ENCODE data around the gene TGFB1.
"Not testable (repeated sequence)": the region's sequence is repeated elsewhere in the genome, so short reads cannot be mapped to it uniquely, and the experiment has no call there.

TGFB1 gene

GRCh38 chr19:41352279-41352608 lies 1.5 kb downstream of the TGFB1 start:
- Histone ChIP-seq H3K4me1 (ENCODE audit: control insufficient read depth, insufficient read depth, low read length) (peaks cover 5% of the 10 kb centered on the region), H3K9ac (ENCODE audit: low read length) (peak overlapping the region; percentile 22), H3K27ac (ENCODE audit: low read depth, low read length) (no peak overlapping the region), H3K27me3 (ENCODE audit: control insufficient read depth, insufficient read depth, low read length) (peaks cover 4% of the 10 kb centered on the region), H3K4me3 (ENCODE audit: low read length) (peak overlapping the region; percentile 97), H3K36me3 (ENCODE audit: control insufficient read depth, insufficient read depth, low read length) (peaks cover 5% of the 10 kb centered on the region)

GRCh38 chr19:41351339-41352245 lies 2.1 kb downstream of the TGFB1 start:
- peaks cover 4% of the 10 kb centered on the region for H3K27me3 ChIP-seq (ENCODE audit: control insufficient read depth, insufficient read depth, low read length)
- peaks cover 5% of the 10 kb centered on the region for H3K4me1 ChIP-seq (ENCODE audit: control insufficient read depth, insufficient read depth, low read length)

GRCh38 chr19:41350735-41351338 lies 2.9 kb downstream of the TGFB1 start:
- H3K4me1 ChIP-seq (ENCODE audit: control insufficient read depth, insufficient read depth, low read length): peaks cover 5% of the 10 kb centered on the region
- peak overlapping the region; percentile 32 for H3K27ac ChIP-seq (ENCODE audit: low read depth, low read length)
- H3K36me3 ChIP-seq (ENCODE audit: control insufficient read depth, insufficient read depth, low read length): peaks cover 6% of the 10 kb centered on the region
- H3K9ac ChIP-seq (ENCODE audit: low read length): peak overlapping the region; percentile 29
- H3K27me3 ChIP-seq (ENCODE audit: control insufficient read depth, insufficient read depth, low read length): peaks cover 4% of the 10 kb centered on the region
- H3K4me3 ChIP-seq (ENCODE audit: low read length): peak overlapping the region; percentile 97

More at GRCh38 chr19:41351339-41352245, 2.1 kb downstream of the TGFB1 start:
- Histone ChIP-seq H3K27ac (ENCODE audit: low read depth, low read length) (peak overlapping the region; percentile 32), H3K9ac (ENCODE audit: low read length) (no peak overlapping the region), H3K36me3 (ENCODE audit: control insufficient read depth, insufficient read depth, low read length) (peaks cover 5% of the 10 kb centered on the region), H3K4me3 (ENCODE audit: low read length) (peak overlapping the region; percentile 97)

GRCh38 chr19:41346916-41347315 lies 6.8 kb downstream of the TGFB1 start:
- H3K36me3 ChIP-seq (ENCODE audit: control insufficient read depth, insufficient read depth, low read length): peaks cover 15% of the 10 kb centered on the region
- H3K27me3 ChIP-seq (ENCODE audit: control insufficient read depth, insufficient read depth, low read length); H3K4me1 ChIP-seq (ENCODE audit: control insufficient read depth, insufficient read depth, low read length); H3K9ac ChIP-seq (ENCODE audit: low read length); H3K27ac ChIP-seq (ENCODE audit: low read depth, low read length); H3K4me3 ChIP-seq (ENCODE audit: low read length): not testable (repeated sequence)

- Histone ChIP-seq H3K4me1 (ENCODE audit: control insufficient read depth, insufficient read depth, low read length) (no peaks in the 10 kb centered on the region), H3K4me3 (ENCODE audit: low read length) (no peak overlapping the region), H3K9ac (ENCODE audit: low read length) (no peak overlapping the region), H3K36me3 (ENCODE audit: control insufficient read depth, insufficient read depth, low read length) (peaks cover 20% of the 10 kb centered on the region), H3K27ac (ENCODE audit: low read depth, low read length) (no peak overlapping the region), H3K27me3 (ENCODE audit: control insufficient read depth, insufficient read depth, low read length) (no peaks in the 10 kb centered on the region)
Observed at GRCh38 chr19:41344162-41344561, 9.6 kb downstream of the TGFB1 start.

- Histone ChIP-seq H3K9ac (ENCODE audit: low read length) (no peak overlapping the region), H3K4me3 (ENCODE audit: low read length) (no peak overlapping the region), H3K27me3 (ENCODE audit: control insufficient read depth, insufficient read depth, low read length) (no peaks in the 10 kb centered on the region), H3K36me3 (ENCODE audit: control insufficient read depth, insufficient read depth, low read length) (peaks cover 14% of the 10 kb centered on the region), H3K27ac (ENCODE audit: low read depth, low read length) (no peak overlapping the region), H3K4me1 (ENCODE audit: control insufficient read depth, insufficient read depth, low read length) (no peaks in the 10 kb centered on the region)
Observed at GRCh38 chr19:41341669-41342490, 11.8 kb downstream of the TGFB1 start.

GRCh38 chr19:41339936-41340335 lies 13.8 kb downstream of the TGFB1 start:
- H3K9ac ChIP-seq (ENCODE audit: low read length): no peak overlapping the region
- H3K27me3 ChIP-seq (ENCODE audit: control insufficient read depth, insufficient read depth, low read length): no peaks in the 10 kb centered on the region
- H3K4me3 ChIP-seq (ENCODE audit: low read length): no peak overlapping the region
- no peak overlapping the region for H3K27ac ChIP-seq (ENCODE audit: low read depth, low read length)
- no peaks in the 10 kb centered on the region for H3K4me1 ChIP-seq (ENCODE audit: control insufficient read depth, insufficient read depth, low read length)
- peaks cover 13% of the 10 kb centered on the region for H3K36me3 ChIP-seq (ENCODE audit: control insufficient read depth, insufficient read depth, low read length)

- Histone ChIP-seq H3K36me3 (ENCODE audit: control insufficient read depth, insufficient read depth, low read length) (peaks cover 3% of the 10 kb centered on the region), H3K9ac (ENCODE audit: low read length) (no peak overlapping the region), H3K4me1 (ENCODE audit: control insufficient read depth, insufficient read depth, low read length) (no peaks in the 10 kb centered on the region), H3K27ac (ENCODE audit: low read depth, low read length) (no peak overlapping the region), H3K27me3 (ENCODE audit: control insufficient read depth, insufficient read depth, low read length) (no peaks in the 10 kb centered on the region), H3K4me3 (ENCODE audit: low read length) (no peak overlapping the region)
Observed at GRCh38 chr19:41335467-41335866, 18.3 kb downstream of the TGFB1 start.

- H3K36me3 ChIP-seq (ENCODE audit: control insufficient read depth, insufficient read depth, low read length): peaks cover 3% of the 10 kb centered on the region
Observed at GRCh38 chr19:41334793-41335192, 18.9 kb downstream of the TGFB1 start.

GRCh38 chr19:41332468-41332867 lies 21.3 kb downstream of the TGFB1 start:
- no peak overlapping the region for H3K9ac ChIP-seq (ENCODE audit: low read length)
- no peaks in the 10 kb centered on the region for H3K4me1 ChIP-seq (ENCODE audit: control insufficient read depth, insufficient read depth, low read length)
- no peak overlapping the region for H3K27ac ChIP-seq (ENCODE audit: low read depth, low read length)
- no peaks in the 10 kb centered on the region for H3K27me3 ChIP-seq (ENCODE audit: control insufficient read depth, insufficient read depth, low read length)
- peaks cover 3% of the 10 kb centered on the region for H3K36me3 ChIP-seq (ENCODE audit: control insufficient read depth, insufficient read depth, low read length)
- no peak overlapping the region for H3K4me3 ChIP-seq (ENCODE audit: low read length)

More at GRCh38 chr19:41334793-41335192, 18.9 kb downstream of the TGFB1 start:
- no peaks in the 10 kb centered on the region for H3K27me3 ChIP-seq (ENCODE audit: control insufficient read depth, insufficient read depth, low read length)
- no peaks in the 10 kb centered on the region for H3K4me1 ChIP-seq (ENCODE audit: control insufficient read depth, insufficient read depth, low read length)
- no peak overlapping the region for H3K4me3 ChIP-seq (ENCODE audit: low read length)
- no peak overlapping the region for H3K9ac ChIP-seq (ENCODE audit: low read length)
- H3K27ac ChIP-seq (ENCODE audit: low read depth, low read length): no peak overlapping the region

- H3K27ac ChIP-seq (ENCODE audit: low read depth, low read length): no peak overlapping the region
- H3K9ac ChIP-seq (ENCODE audit: low read length): no peak overlapping the region
- H3K36me3 ChIP-seq (ENCODE audit: control insufficient read depth, insufficient read depth, low read length): peaks cover 3% of the 10 kb centered on the region
- H3K27me3 ChIP-seq (ENCODE audit: control insufficient read depth, insufficient read depth, low read length): no peaks in the 10 kb centered on the region
- no peak overlapping the region for H3K4me3 ChIP-seq (ENCODE audit: low read length)
- H3K4me1 ChIP-seq (ENCODE audit: control insufficient read depth, insufficient read depth, low read length): no peaks in the 10 kb centered on the region
Observed at GRCh38 chr19:41332000-41332399, 21.7 kb downstream of the TGFB1 start.

GRCh38 chr19:41330946-41331678 lies 22.6 kb downstream of the TGFB1 start:
- H3K36me3 ChIP-seq (ENCODE audit: control insufficient read depth, insufficient read depth, low read length): peaks cover 3% of the 10 kb centered on the region
- H3K9ac ChIP-seq (ENCODE audit: low read length): no peak overlapping the region
- no peaks in the 10 kb centered on the region for H3K27me3 ChIP-seq (ENCODE audit: control insufficient read depth, insufficient read depth, low read length)
- H3K4me3 ChIP-seq (ENCODE audit: low read length): no peak overlapping the region
- peaks cover 4% of the 10 kb centered on the region for H3K4me1 ChIP-seq (ENCODE audit: control insufficient read depth, insufficient read depth, low read length)
- H3K27ac ChIP-seq (ENCODE audit: low read depth, low read length): no peak overlapping the region
